ENCODE data around the gene RAB1B. TPM values are rescaled to one million over a fixed set of nuclear protein-coding genes. Genes with fewer than 3 reads are reported as not detected.

The RAB1B gene
- total and polyA plus RNA-seq, 2 donors (not counting 1 experiment from before 2014, with no cell fraction given): 77.1 to 77.8 TPM

GRCh38 chr11:66261578-66261977 is 6.9 kb upstream of the RAB1B start:
- H3K36me3 ChIP-seq (replicated peaks in 1 of 2; ENCODE audit: control extremely low read depth in 1 of 2, control insufficient read depth in 1 of 2, extremely low read depth in 1 of 2, insufficient read depth in 2 of 2, low read length in 1 of 2): peaks cover 0 to 45% of the 10 kb centered on the region in 2 experiments
- intact Hi-C loops (cut with micrococcal nuclease): no loop called here

DNA sequence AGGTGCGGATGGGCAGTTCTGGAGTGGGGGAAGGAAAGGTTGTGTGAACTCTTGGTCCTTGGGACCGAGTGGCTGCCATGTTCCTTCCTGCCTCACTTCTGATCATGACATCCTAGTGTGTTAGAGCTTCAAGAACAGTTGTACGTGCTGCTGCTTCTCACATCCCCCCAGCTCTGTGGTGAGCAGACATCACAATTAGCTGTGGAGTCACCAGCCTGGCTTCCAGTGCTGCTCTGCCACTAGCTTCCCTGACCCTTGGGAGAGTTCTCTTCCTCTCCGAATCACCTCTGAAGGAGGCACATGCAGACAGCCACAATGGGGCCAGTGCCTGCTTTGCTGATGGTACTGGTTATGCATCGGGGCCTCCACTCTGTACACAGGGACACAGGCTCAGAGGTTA is 6.2 kb upstream of the RAB1B start:
- no peaks in the 10 kb centered on the region for H3K27me3 Mint-ChIP-seq
- WGBS (ENCODE audit: insufficient coverage): 100% methylated on average over 5 of the region's 5 CpGs
- ChIA-PET POLR2A (no interaction called here), CTCF (interaction anchor here (1.0 kb wide), 2 partner anchors 20 to 29 kb away, joined by 3 read pairs; no protein-coding TSS in a partner anchor)
- Histone ChIP-seq H3K36me3 (replicated peaks in 1 of 2; ENCODE audit: control extremely low read depth in 1 of 2, control insufficient read depth in 1 of 2, extremely low read depth in 1 of 2, insufficient read depth in 2 of 2, low read length in 1 of 2) (peaks cover 0 to 47% of the 10 kb centered on the region in 2 experiments), H3K9me3 (ENCODE audit: control extremely low read depth in 1 of 3, control insufficient read depth in 2 of 3, insufficient read depth in 1 of 3, low read length in 2 of 3) (no peaks in the 10 kb centered on the region), H2AFZ (ENCODE audit: insufficient read depth, low read depth, low read length, poor library complexity, severe bottlenecking) (no peak overlapping the region), H3K4me3 (ENCODE audit: control extremely low read depth in 1 of 5, extremely low read depth in 1 of 5, insufficient read depth in 1 of 5, low read depth in 2 of 5, low read length in 4 of 5) (no peak overlapping the region), H3K4me1 (ENCODE audit: control insufficient read depth in 2 of 2, insufficient read depth in 2 of 2, low read length in 2 of 2) (peaks cover 10 to 15% of the 10 kb centered on the region in 2 donors), H3K27me3 (replicated peaks in 1 of 4; ENCODE audit: control extremely low read depth in 1 of 4, control insufficient read depth in 3 of 4, insufficient read depth in 4 of 4, low read length in 3 of 4) (no peaks in the 10 kb centered on the region), H3K27ac (ENCODE audit: low read length in 2 of 2) (no peak overlapping the region), H3K79me2 (ENCODE audit: control insufficient read depth, insufficient read depth, low read length) (peaks cover 7% of the 10 kb centered on the region), H3K4me2 (replicated peaks; ENCODE audit: low read depth, low read length, poor library complexity, severe bottlenecking) (no peak overlapping the region), H4K20me1 (ENCODE audit: control insufficient read depth, insufficient read depth, low read length, poor library complexity, severe bottlenecking) (peaks cover 16% of the 10 kb centered on the region), H3K9ac (ENCODE audit: low read length) (no peak overlapping the region)
- peaks cover 20% of the 10 kb centered on the region for H3K4me1 Mint-ChIP-seq
- no peak for DNase-seq
- no peak overlapping the region for H3K27ac Mint-ChIP-seq
- no peak overlapping the region for H3K4me3 Mint-ChIP-seq
- H3K9me3 Mint-ChIP-seq (ENCODE audit: insufficient read depth): no peaks in the 10 kb centered on the region
- TF ChIP-seq, protein P1, sequence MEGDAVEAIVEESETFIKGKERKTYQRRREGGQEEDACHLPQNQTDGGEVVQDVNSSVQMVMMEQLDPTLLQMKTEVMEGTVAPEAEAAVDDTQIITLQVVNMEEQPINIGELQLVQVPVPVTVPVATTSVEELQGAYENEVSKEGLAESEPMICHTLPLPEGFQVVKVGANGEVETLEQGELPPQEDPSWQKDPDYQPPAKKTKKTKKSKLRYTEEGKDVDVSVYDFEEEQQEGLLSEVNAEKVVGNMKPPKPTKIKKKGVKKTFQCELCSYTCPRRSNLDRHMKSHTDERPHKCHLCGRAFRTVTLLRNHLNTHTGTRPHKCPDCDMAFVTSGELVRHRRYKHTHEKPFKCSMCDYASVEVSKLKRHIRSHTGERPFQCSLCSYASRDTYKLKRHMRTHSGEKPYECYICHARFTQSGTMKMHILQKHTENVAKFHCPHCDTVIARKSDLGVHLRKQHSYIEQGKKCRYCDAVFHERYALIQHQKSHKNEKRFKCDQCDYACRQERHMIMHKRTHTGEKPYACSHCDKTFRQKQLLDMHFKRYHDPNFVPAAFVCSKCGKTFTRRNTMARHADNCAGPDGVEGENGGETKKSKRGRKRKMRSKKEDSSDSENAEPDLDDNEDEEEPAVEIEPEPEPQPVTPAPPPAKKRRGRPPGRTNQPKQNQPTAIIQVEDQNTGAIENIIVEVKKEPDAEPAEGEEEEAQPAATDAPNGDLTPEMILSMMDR (IDR thresholded peaks at IDR 0.05): no peak
- no peak for TF ChIP-seq EZH2 (IDR thresholded peaks at IDR 0.05; ENCODE audit: borderline replicate concordance, insufficient read depth, low read depth, low read length, poor library complexity, severe bottlenecking)
- intact Hi-C loops (cut with micrococcal nuclease): no loop called here
- ATAC-seq (ENCODE audit: low read depth): no peak

More at GRCh38 chr11:66261578-66261977, 6.9 kb upstream of the RAB1B start:
- H3K27ac Mint-ChIP-seq: no peak overlapping the region
- Histone ChIP-seq H3K9ac (ENCODE audit: low read length) (no peak overlapping the region), H3K27me3 (replicated peaks in 1 of 4; ENCODE audit: control extremely low read depth in 1 of 4, control insufficient read depth in 3 of 4, insufficient read depth in 4 of 4, low read length in 3 of 4) (no peaks in the 10 kb centered on the region), H3K9me3 (ENCODE audit: control extremely low read depth in 1 of 3, control insufficient read depth in 2 of 3, insufficient read depth in 1 of 3, low read length in 2 of 3) (no peaks in the 10 kb centered on the region), H3K4me2 (replicated peaks; ENCODE audit: low read depth, low read length, poor library complexity, severe bottlenecking) (no peak overlapping the region), H3K4me3 (ENCODE audit: control extremely low read depth in 1 of 5, extremely low read depth in 1 of 5, insufficient read depth in 1 of 5, low read depth in 2 of 5, low read length in 4 of 5) (no peak overlapping the region), H3K4me1 (ENCODE audit: control insufficient read depth in 2 of 2, insufficient read depth in 2 of 2, low read length in 2 of 2) (peaks cover 10 to 15% of the 10 kb centered on the region in 2 donors), H4K20me1 (ENCODE audit: control insufficient read depth, insufficient read depth, low read length, poor library complexity, severe bottlenecking) (peaks cover 16% of the 10 kb centered on the region), H3K79me2 (ENCODE audit: control insufficient read depth, insufficient read depth, low read length) (peaks cover 7% of the 10 kb centered on the region), H3K27ac (ENCODE audit: low read length in 2 of 2) (no peak overlapping the region), H2AFZ (ENCODE audit: insufficient read depth, low read depth, low read length, poor library complexity, severe bottlenecking) (no peak overlapping the region)
- no peaks in the 10 kb centered on the region for H3K9me3 Mint-ChIP-seq (ENCODE audit: insufficient read depth)
- ChIA-PET POLR2A (no interaction called here), CTCF (interaction anchor here (1.0 kb wide), 2 partner anchors 20 to 21 kb away, joined by 3 read pairs; no protein-coding TSS in a partner anchor)
- no peak for TF ChIP-seq EZH2 (IDR thresholded peaks at IDR 0.05; ENCODE audit: borderline replicate concordance, insufficient read depth, low read depth, low read length, poor library complexity, severe bottlenecking)
- DNase-seq (no peak), ATAC-seq (ENCODE audit: low read depth) (no peak)
- peaks cover 22% of the 10 kb centered on the region for H3K4me1 Mint-ChIP-seq
- 97% methylated on average over 16 of the region's 16 CpGs for WGBS (ENCODE audit: insufficient coverage)
- no peaks in the 10 kb centered on the region for H3K27me3 Mint-ChIP-seq
- H3K4me3 Mint-ChIP-seq: no peak overlapping the region

All from B cell (primary cell).